Upper lobe of left lung (tissue), 6 donors: ENCODE data around the gene EVC. TPM values are rescaled to one million over a fixed set of nuclear protein-coding genes. Genes with fewer than 3 reads are reported as not detected.
A peak's percentile ranks its signal among the peaks of the same experiment; 100 is the strongest.

Source experiments
- ATAC-seq, 2 donors: fragments of 200-7000 bp; cut with Tn5 transposase; one replicate each; pipeline ENCODE4 v1.9.1; 2022; ENCODE audit warnings: mild to moderate bottlenecking in 2 of 2, moderate library complexity in 2 of 2; ENCODE audit not compliant: low FRiP score in 2 of 2
- DNase-seq, 2 donors: peaks; one replicate each; pipeline ENCODE4 v3.0.0-alpha.2; 2019 to 2020
- H3K27ac ChIP-seq, 4 donors: fragments of 200-600 bp; sonication (generic); one replicate each; pipeline ENCODE4 v1.5.1; 2016 to 2019
- H3K27me3 ChIP-seq, 4 donors: fragments of 200-600 bp; sonication (generic); one replicate each; pipeline ENCODE4 v1.5.1; 2017 to 2019
- H3K36me3 ChIP-seq, 4 donors: fragments of 200-600 bp; sonication (generic); one replicate each; pipeline ENCODE4 v1.5.1; 2016 to 2019
- H3K4me1 ChIP-seq, 4 donors: fragments of 200-600 bp; sonication (generic); one replicate each; pipeline ENCODE4 v1.5.1; 2018 to 2019
- H3K4me3 ChIP-seq, 4 donors: fragments of 200-600 bp; sonication (generic); one replicate each; pipeline ENCODE4 v1.5.1; 2017 to 2019; ENCODE audit warnings: mild to moderate bottlenecking in 2 of 4, moderate library complexity in 1 of 4
- H3K9me3 ChIP-seq, 4 donors: fragments of 200-600 bp; sonication (generic); one replicate each; pipeline ENCODE4 v1.5.1; 2018 to 2019
- CTCF ChIP-seq, 6 experiments: fragments of 450-650 bp in 4 of 6; fragments of 200-600 bp in 2 of 6; sonication (generic) in 2 of 6; IDR thresholded peaks; one replicate each; pipeline ENCODE4 v1.5.1; 2016 to 2019; ENCODE audit warnings: antibody characterized with exemption in 6 of 6
- EP300 ChIP-seq, 4 donors: sonication (generic); formaldehyde crosslinking; IDR thresholded peaks; one replicate each; pipeline ENCODE4 v1.5.1; 2017; ENCODE audit warnings: antibody characterized with exemption in 4 of 4, control low read depth in 2 of 4
- POLR2A ChIP-seq, 4 donors: fragments of 450-650 bp; IDR thresholded peaks; one replicate each; pipeline ENCODE4 v1.5.1; 2016 to 2017; ENCODE audit warnings: antibody characterized with exemption in 4 of 4, mild to moderate bottlenecking in 2 of 4
- POLR2AphosphoS5 ChIP-seq, 2 donors: sonication (generic); formaldehyde crosslinking; IDR thresholded peaks; one replicate each; pipeline ENCODE4 v1.5.1; 2017; ENCODE audit warnings: antibody characterized with exemption in 2 of 2
- WGBS, 2 donors: methylation state at CpG; one replicate each; pipeline ENCODE4 v1.1.5; 2017 to 2018; 5-methylcytosine and 5-hydroxymethylcytosine counted together
- total RNA-seq, 6 donors: library from RNA; depleted of rRNA in 4 of 6; stranded (reverse); fragments of >200 nt in 4 of 6; gene quantifications; one replicate each; pipeline versions ENCODE4 v1.1.0 to v1.2.1, GENCODE V29; 2016 to 2021
- donor health status: DM: no; HTN: no; CAD: no; lungs with moderate emphysema.
- donor health status: DM: no; HTN: yes; CAD: no; lungs with severe emphysema.

The EVC gene
- total RNA-seq, 6 donors from 2014 or later: 25.6 to 65.1 (median 36.2) TPM

- peaks cover 0 to 35% (median 10%) of the 10 kb centered on the region in 4 donors for H3K36me3 ChIP-seq
- WGBS, 2 donors: 92 to 96% methylated on average over 6 to 11 of the region's 11 CpGs
Observed at GRCh38 chr4:5798946-5799345, 87.9 kb downstream of the EVC start.

DNA sequence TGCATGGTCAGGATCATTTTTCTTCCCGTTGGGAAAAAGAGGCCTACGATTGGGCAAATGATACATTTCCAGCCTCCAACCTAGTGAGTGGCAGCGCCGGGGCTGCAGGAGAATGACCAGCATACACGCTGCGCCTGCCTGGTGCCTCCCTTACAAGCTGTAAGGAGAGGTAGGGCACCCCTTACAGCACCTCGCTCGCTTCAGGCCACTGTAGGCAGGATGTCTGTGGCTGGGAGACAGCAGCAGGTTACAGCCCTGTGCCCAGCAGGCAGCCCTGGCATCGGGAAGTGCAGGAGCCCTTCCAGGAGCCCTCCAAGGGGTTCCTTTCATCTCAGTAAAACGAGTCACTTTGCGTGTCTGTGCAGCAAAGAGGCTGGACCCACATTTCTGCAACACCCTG, 88.4 kb downstream of the EVC start:
- H3K27ac ChIP-seq: no peak overlapping the region
- H3K9me3 ChIP-seq: no peaks in the 10 kb centered on the region
- ATAC-seq (no peak), DNase-seq (peak; percentile 15 to 33)
- TF ChIP-seq POLR2AphosphoS5 (IDR thresholded peaks at IDR 0.05) (no peak), EP300 (IDR thresholded peaks at IDR 0.05) (no peak), POLR2A (IDR thresholded peaks at IDR 0.05) (no peak), CTCF (IDR thresholded peaks at IDR 0.05) (no peak)
- no peaks in the 10 kb centered on the region for H3K27me3 ChIP-seq
- 90 to 92% methylated on average over 10 to 11 of the region's 11 CpGs for WGBS, 2 donors
- H3K4me1 ChIP-seq: no peaks in the 10 kb centered on the region
- H3K36me3 ChIP-seq: peaks cover 0 to 40% (median 10%) of the 10 kb centered on the region in 4 donors
- no peak overlapping the region for H3K4me3 ChIP-seq

More at GRCh38 chr4:5798946-5799345, 87.9 kb downstream of the EVC start:
- TF ChIP-seq CTCF (IDR thresholded peaks at IDR 0.05) (no peak), POLR2AphosphoS5 (IDR thresholded peaks at IDR 0.05) (no peak), POLR2A (IDR thresholded peaks at IDR 0.05) (no peak), EP300 (IDR thresholded peaks at IDR 0.05) (no peak)
- H3K4me3 ChIP-seq: no peak overlapping the region
- DNase-seq: peak in 1 of 2 donors; percentile 12
- no peaks in the 10 kb centered on the region for H3K9me3 ChIP-seq
- H3K27me3 ChIP-seq: no peaks in the 10 kb centered on the region
- H3K4me1 ChIP-seq: no peaks in the 10 kb centered on the region
- no peak for ATAC-seq
- H3K27ac ChIP-seq: no peak overlapping the region

- 91 to 97% methylated on average over 10 of the region's 10 CpGs for WGBS, 2 donors
- no peaks in the 10 kb centered on the region for H3K27me3 ChIP-seq
- no peak overlapping the region for H3K4me3 ChIP-seq
- no peak overlapping the region for H3K27ac ChIP-seq
- TF ChIP-seq POLR2AphosphoS5 (IDR thresholded peaks at IDR 0.05): no peak
- no peak for TF ChIP-seq EP300 (IDR thresholded peaks at IDR 0.05)
- ATAC-seq (no peak), DNase-seq (peak in 1 of 2 donors; percentile 9)
- peaks cover 0 to 40% (median 14%) of the 10 kb centered on the region in 4 donors for H3K36me3 ChIP-seq
- no peaks in the 10 kb centered on the region for H3K4me1 ChIP-seq
- H3K9me3 ChIP-seq: no peaks in the 10 kb centered on the region
Observed at GRCh38 chr4:5800496-5800895, 89.5 kb downstream of the EVC start.

DNA sequence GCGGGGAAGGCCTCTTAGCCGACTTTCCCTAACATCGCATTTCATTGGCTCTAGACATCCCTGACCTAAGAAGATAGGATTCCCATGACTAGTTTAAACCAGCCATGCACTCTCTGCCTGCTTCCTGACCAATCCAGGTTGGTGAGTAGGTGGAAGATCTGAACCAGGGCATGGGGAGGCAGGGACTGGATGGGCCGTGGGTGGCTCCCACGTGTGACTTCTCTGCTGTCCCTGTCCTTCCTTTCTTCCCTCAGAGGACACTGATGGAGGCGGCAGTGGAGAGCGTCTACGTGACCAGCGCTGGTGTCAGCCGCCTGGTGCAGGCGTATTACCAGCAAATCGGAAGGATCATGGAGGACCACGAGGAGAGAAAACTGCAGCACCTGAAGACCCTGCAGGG, 90.7 kb downstream of the EVC start:
- no peak for TF ChIP-seq CTCF (IDR thresholded peaks at IDR 0.05)
- no peak for TF ChIP-seq POLR2A (IDR thresholded peaks at IDR 0.05)
- TF ChIP-seq EP300 (IDR thresholded peaks at IDR 0.05): no peak
- no peak for TF ChIP-seq POLR2AphosphoS5 (IDR thresholded peaks at IDR 0.05)
- H3K4me1 ChIP-seq: no peaks in the 10 kb centered on the region
- no peak for ATAC-seq
- DNase-seq: no peak
- H3K4me3 ChIP-seq: no peak overlapping the region
- WGBS, 2 donors: 96% methylated on average over 13 of the region's 13 CpGs
- H3K36me3 ChIP-seq: peaks cover 0 to 39% (median 11%) of the 10 kb centered on the region in 4 donors
- no peaks in the 10 kb centered on the region for H3K9me3 ChIP-seq
- no peak overlapping the region for H3K27ac ChIP-seq
- H3K27me3 ChIP-seq: no peaks in the 10 kb centered on the region

DNA sequence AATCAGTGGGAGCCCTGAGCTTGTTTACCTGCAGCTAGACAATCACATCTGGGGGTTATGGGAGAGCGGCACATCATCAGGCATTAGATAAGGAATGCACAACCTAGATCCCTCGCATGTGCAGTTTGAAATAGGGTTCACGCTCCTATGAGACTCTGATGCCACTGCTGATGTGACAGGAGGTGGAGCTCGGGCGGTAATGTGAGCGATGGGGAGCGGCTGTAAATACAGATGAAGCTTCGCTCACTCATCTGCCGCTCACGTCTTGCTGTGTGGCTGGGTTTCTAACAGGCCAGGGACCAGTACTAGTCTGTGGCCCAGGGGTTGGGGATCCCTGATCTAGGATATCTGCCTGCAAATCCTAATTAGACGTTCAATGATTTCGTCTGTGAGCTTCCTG, 91.6 kb downstream of the EVC start:
- DNase-seq (no peak), ATAC-seq (no peak)
- WGBS, 2 donors: 93 to 99% methylated on average over 12 of the region's 12 CpGs
- no peak for TF ChIP-seq EP300 (IDR thresholded peaks at IDR 0.05)
- TF ChIP-seq CTCF (IDR thresholded peaks at IDR 0.05): no peak
- TF ChIP-seq POLR2AphosphoS5 (IDR thresholded peaks at IDR 0.05): no peak
- TF ChIP-seq POLR2A (IDR thresholded peaks at IDR 0.05): no peak
- Histone ChIP-seq H3K27me3 (no peaks in the 10 kb centered on the region), H3K4me1 (no peaks in the 10 kb centered on the region), H3K9me3 (no peaks in the 10 kb centered on the region), H3K4me3 (no peak overlapping the region), H3K36me3 (peaks cover 0 to 32% (median 8%) of the 10 kb centered on the region in 4 donors), H3K27ac (no peak overlapping the region)
